GM18498 (cell line): ENCODE results near the gene UBE4A.
A peak's percentile ranks its signal among the peaks of the same experiment; 100 is the strongest.
"Not testable (repeated sequence)": the region's sequence is repeated elsewhere in the genome, so short reads cannot be mapped to it uniquely, and the experiment has no call there.

Source experiments
- ATAC-seq: cut with Tn5 transposase; IDR thresholded peaks from one replicate; pipeline ENCODE4 v1.9.1; 2021; ENCODE audit warnings: mild to moderate bottlenecking, moderate library complexity; ENCODE audit not compliant: unreplicated experiment

Gene UBE4A

DNA sequence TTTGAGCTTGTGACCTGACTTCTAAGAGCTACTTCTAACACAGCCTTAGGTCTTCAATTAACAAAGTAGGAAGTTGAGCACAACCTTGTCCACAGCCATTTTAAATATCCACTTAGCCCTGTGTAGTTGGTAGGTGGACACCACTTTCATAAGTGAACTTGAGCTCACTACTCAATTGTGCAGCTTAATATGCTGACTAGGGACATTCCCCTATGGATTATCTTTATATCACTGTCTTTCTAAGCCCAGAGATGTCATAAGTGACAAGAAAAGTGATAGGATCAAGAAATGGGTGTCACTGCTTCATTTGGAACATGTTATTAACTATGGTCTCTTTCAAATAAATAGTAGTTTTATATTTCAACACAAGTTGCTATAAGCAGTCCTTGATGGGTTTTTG is 38.0 kb downstream of the UBE4A start:
- no peak for ATAC-seq

DNA sequence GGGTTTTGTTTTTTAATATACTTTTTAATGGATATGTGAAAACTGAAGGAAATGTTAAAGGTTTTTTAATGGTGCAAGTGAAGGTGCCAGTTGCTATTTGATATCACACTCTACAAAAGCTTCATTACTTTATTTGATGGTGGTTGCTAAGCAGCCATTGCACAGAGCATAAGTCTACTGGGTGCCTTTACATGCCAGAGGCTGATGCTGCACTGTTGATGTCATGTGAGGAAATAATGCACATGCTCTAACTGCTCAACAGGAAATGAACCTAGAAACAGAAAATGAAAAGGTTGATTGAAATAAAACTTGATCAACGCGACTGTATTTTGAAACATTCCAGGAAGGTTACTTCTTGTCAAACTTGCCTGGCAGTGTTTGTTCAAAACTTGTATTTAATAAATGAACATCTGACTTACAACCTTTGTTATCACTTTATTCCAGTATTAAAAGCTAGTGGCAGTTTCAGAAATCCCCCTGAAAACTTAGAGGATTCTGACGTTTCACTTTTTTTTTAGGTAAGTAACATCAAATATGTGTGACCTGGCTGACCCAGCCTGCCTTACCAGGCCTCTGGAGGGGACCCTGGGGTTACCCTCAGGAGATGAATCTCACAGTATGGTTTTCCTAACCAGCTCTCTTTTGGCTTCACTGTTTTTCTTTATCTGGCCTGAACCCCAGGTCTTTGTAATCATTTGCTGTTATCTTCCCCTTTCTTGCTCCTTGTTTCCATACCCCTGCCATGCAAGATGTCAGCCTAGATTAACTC is 39.6 kb downstream of the UBE4A start:
- peak; percentile 56 for ATAC-seq

DNA sequence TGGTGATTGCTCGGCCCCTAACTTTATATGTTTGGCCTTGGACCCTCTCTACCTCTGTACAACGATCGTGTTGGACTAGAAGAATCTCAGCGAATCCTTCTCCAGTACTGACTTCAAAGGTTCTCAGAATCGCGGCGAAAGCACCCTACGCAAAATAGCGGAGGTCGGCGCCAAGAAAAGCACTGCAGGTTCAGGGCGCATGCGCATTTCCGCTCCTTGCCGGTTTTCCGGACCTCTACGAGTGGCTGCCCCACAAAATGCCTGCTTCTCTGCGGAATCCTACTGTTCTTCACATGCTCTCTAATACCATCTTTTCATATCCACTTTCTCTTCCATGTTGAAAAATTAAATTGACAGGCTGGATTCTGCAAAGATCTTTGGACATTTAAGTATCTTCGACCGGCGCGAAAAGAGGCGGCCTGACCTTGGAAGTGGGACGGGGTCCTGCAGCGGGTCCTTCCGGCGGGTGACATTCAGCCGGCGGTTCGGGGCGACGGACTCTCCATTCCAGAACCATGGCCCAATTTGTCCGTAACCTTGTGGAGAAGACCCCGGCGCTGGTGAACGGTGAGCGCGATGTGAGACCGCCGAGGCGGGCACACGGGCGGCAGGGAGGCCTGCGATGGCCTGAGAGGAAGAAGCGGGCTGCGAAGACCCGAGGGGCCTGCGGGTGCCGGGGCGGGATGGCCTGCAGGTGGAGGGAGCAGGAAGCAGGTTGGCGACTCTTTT is 41.9 kb downstream of the UBE4A start, which contains the start of gene ATP5MG:
Gene ATP5MG, plus strand, starts transcription at position 456 of the 729 bp plus-strand sequence. Its CDS starts 60 bp downstream, at position 516.
- peak; percentile 55 for ATAC-seq

DNA sequence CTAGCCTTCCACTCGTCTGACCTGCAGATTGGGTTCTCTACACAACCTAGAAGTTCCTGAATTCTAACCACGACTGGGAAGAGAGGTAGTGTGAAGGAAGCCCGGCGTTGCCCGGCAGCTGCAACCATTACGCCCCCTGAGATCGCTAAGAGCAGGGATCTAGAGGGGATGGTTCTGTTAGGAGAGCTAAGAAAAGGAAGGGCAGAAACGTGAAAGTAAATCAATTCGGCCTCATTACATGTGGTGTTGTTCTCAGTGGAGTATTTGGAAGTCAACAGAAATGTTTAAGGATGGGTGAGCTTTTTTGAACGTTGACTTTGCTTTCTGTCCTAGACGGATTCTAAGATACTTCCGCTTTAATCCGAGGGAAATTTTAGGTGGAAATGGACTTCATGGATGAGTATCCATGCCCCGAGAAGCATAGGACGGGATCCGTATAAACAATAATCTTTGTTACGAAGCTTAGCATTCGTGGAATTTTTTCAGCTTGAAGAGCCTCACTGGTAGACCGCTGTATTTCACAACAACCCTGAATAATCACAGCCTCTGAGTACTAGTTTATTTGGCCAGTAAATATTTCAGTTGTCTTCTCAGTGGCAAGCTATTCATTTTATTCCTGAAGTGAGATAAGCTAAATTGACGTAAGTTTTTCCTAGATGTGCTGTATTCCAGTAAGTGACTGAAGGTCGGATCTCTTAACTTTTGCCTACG is 42.6 kb downstream of the UBE4A start:
- ATAC-seq: no peak

DNA sequence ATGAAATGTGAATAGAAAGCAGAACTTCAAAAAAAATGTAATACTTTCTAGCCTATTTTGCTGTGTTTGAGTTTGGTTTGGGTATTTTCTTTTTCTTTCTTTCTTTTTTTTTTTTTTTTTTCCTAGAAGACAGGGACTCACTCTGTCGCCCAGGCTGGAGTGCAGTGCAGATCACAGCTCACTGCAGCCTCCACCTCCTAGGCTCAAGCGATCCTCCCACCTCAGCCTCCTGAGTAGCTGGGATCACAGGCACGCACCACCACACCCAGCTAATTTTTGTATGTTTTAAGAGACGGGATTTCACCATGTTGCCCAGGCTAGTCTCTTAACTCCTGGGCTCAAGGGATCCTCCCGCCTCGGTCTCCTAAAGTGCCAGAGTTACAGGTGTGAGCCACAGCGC is 43.2 kb downstream of the UBE4A start:
- not testable (repeated sequence) for ATAC-seq

DNA sequence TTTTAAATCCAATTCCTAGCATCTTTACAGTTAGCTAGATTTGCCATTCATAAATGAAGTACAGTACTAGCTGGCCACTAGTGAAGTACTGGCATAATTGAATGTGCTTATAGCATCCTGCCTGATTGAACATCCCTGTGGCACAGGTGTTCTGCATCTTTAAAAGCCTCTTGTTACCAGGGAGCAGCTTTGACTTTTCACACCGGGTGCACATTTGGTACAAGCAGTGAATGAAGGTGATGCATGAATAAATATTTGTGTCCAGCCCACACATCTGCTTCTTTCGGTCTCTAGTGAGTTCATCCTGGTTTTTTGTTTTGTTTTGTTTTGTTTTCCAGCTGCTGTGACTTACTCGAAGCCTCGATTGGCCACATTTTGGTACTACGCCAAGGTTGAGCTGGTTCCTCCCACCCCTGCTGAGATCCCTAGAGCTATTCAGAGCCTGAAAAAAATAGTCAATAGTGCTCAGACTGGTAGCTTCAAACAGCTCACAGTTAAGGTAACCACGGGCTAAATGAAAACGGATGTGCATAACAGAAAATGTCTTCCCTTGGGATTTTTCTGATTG is 47.3 kb downstream of the UBE4A start:
- no peak for ATAC-seq

DNA sequence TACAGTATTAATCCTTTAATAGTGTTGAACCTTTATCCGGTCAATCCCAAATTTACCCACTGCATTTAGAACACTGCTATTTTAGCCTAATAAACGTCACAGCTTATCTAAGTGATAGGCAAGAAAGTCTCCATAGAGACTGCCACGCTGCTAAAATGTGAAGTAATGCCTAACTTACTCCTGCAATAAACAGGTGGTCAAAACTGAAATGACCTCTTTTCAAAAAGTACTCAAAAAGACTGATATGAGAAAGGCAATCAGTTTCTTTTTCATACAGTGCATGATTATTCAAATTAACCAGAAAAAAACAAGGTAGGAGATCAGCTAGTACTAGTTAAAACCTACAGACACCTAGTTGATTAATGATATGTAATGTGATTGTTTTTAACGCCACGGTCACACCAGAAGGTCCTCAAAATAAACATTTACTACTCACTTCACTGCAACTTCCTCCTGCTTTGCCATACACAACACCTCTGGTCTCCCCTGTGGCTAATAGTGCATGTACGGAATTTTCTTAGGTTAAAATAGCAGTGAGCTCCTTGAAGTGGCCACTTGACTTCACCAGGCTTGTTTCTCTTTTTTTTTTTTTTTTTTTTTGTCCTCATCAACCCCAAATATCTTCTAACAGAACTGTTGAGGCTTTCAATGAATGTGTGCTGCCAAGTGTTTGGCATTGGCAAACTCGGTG is 50.8 kb downstream of the UBE4A start:
- ATAC-seq: peak; percentile 72

DNA sequence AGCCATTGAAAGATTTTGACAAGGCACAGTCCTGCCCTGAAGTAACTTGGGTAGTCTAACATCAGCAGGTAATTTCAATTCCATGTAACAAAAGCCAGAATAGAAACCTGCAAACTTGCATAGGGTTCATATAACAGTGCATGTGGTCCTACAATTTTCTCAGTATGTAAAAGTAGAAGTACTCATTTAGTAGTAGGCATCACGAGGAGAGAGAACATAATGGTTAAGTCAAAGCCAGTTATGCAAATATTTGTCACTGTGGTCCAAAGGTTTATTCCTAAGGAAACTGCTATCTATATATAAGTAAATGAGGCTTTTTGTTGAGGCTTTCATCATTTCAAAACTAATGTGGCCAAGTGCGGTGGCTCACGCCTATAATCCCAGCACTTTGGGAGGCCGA is 52.1 kb downstream of the UBE4A start:
- ATAC-seq: no peak

DNA sequence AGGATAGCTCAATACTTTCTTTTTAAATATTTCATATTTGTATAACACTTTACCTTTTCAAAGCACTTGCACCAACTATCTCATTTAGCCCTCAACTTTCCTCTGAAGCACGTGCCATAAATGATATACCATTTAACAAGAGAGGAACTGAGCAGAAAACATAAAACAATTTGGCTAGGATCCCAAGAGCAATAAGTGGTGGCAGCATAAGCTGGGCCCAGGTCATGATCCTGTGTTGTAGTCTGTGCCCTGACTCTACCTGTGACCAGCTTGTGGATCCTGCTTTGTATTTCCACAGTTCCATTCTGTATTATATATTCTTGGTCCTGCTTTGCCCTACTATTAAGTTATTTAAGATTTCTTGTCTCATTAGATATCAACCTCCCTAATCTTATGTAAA is 53.5 kb downstream of the UBE4A start:
- ATAC-seq: no peak

DNA sequence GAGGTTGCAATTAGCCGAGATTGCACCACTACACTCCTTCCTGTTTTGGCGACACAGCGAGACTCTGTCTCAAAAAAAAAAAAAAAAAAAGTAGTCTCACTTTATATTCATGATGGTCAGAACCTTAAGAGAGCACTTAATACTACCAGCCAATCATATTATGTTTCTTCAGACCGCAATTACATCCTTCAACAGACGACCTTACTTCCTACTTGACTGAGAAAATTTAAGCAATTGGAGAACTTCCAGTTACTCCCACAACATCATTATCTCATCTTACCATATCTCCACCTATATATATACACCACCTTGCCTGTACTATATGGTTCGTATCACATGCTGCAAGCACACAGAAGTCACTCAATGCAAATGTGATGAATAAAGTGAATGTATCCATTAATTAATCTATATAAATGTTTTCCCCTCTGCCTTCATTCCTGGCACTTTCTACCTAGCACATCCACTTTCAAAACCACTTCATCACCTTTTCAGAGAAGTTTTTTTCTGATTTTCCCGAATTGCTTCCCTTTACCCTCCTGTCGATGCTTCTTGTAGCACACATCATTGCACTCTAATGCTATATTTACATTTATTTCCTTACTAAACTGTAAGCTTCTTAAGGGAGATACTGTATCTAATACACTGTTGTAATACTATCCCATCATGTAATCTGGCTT is 55.8 kb downstream of the UBE4A start:
- no peak for ATAC-seq

DNA sequence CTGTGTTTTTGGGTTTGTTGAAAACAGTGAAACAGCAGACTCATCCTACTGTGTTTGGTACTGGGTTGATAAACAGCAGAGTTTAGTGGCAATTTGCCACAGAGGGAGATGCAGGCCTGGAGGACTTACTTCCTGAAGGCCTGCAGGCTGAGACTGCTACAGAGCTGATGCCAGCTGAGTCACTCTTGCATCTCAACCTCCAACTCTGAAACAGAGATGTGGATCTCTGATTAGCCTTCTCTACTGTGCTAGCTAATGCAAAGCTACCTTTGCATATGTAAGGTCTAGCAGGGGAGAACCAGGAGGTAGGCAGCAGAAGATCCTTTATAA is 56.3 kb downstream of the UBE4A start:
- ATAC-seq: no peak

DNA sequence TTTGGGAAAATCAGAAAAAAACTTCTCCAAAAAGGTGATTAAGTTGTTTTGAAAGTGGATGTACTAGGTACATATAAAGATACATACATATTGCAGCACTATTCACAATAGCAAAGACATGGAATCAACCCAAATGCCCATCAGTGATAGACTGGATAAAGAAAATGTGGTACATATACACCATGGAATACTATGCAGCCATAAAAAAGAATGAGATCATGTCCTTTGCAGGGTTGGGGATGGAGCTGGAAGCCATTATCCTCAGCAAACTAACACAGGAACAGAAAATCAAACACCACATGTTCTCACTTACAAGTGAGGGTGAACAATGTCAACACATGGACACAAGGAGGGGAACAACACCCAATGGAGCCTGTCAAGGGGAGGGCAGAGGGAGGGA is 57.5 kb downstream of the UBE4A start:
- ATAC-seq: not testable (repeated sequence)

DNA sequence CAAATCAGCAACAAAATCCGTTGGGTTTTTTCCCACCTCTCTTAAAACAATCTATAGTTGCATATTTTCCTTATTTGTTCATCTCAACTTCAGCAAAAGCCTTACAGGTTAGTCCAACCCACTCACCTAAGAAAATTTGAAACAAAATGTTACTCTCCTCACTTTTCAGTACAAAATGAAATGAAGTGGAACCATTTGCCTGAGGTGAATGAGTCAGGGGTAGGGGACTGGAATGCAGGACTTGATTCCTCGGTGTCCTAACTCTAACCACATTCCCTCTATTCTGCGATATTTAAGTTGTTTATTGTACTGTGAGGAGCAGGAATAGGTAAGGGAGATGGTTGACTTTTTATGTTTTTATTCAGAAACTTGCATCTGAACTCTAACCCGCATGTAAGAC is 58.4 kb downstream of the UBE4A start:
- ATAC-seq: no peak

DNA sequence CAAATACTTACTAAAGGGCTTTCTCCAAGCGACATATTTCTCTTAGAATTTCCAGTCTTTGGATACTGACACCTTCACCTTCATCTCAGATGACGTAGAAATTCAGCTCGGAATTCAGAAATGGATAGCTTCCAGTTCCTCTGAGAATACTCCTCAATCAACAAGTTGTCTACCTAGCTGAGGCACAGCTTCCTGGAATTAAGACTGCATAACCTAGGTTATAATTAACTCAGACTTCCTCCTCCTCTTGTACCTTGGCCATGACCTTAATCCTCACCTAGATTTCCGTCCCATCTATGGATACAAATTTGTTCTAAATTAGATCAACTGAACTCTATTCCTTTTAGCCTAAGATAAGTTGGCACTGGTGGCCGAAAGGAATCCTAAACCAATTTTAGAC is 59.4 kb downstream of the UBE4A start:
- no peak for ATAC-seq

DNA sequence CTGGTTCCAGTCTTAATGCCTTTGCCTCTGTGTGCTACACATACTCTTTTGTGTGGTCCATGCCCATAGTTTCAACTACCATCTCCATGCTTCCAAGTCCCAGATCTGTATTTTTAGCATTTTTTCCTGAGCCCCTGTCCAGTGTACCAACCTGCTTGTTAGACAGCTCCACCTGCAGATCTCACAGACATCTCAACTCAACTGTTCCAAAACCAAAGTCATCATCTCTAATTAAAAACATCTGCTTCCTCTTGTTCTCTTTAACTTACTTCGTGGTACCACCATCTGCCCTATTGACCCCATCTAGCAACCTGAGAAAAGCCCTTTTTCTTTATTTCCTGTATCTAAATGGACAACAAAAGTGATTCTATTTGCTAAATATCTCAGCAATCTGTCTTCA is 68.3 kb downstream of the UBE4A start:
- ATAC-seq: no peak

DNA sequence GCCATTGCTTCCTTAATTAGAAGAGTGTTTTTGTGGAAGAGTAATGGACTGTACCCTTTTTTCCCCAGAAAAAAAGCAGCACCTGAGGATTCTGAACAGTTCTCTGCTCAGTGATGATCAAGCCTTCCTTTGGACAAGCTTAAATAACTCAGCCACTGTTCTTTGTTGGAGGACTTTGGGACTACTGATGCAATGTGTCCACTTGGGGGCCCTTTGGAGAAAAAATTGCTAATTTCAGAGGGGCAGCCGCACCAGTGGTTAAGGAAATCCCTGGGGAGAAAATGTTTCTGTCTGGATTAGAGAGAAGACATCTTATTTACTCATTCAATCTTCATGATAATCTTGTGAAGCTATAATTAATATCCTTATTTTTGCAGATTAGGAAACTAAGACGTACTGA is 71.6 kb downstream of the UBE4A start:
- no peak for ATAC-seq

DNA sequence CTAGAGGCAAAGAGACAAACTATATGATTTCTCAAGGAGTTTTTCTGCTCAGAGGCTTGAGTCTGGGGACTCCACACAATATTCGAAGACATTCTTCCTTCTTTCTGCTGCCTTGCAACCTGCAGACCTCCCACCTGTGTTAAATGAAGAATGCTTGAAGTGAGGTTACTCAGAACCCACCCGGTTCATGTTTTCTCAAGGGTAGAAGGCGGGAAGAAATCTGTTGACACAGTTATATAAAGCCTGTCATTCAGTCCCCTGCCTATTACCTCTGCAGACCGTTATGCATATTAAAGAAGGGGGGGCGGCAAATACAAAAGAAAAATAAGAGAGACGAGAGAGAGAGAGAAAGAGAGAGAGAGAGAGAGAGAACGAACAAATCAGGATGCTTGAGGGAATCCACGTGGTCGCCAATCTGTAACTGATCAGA is 74.7 kb downstream of the UBE4A start:
- no peak for ATAC-seq

DNA sequence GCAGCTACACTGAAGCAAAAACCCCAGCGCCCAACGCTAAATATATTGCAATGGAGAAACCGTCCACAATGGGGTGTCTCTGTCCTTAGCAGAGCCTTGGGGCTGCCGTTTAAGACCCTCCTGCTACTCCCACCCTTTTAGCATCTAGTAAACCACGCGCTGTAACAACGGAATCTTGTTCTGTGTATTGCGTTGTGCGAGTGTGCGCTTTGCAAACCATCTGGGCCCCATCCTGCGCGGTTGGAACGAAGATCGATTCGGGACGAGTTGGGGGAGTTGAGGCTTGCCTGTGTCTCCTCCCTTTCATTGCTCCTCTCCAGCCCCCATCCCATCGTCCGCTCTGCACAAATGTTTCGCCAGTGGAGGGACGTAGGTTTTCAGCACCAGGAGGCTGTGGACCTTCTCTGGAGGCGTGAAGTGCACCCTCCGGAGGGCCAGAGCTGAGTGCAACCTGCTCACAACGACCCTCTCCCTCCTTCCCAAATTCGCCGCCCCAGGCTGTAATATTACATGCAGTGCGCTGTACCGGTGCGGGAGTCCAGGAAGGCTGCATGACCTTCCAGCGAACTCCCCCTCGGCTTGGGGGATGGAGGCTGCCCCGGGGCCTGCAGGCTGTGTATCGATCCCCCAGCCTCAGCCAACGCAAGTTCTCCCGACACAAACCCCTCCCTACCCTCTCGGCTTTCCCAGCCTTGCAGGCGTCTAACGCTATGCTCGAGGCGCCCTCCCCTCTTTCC is 75.3 kb downstream of the UBE4A start:
- no peak for ATAC-seq

DNA sequence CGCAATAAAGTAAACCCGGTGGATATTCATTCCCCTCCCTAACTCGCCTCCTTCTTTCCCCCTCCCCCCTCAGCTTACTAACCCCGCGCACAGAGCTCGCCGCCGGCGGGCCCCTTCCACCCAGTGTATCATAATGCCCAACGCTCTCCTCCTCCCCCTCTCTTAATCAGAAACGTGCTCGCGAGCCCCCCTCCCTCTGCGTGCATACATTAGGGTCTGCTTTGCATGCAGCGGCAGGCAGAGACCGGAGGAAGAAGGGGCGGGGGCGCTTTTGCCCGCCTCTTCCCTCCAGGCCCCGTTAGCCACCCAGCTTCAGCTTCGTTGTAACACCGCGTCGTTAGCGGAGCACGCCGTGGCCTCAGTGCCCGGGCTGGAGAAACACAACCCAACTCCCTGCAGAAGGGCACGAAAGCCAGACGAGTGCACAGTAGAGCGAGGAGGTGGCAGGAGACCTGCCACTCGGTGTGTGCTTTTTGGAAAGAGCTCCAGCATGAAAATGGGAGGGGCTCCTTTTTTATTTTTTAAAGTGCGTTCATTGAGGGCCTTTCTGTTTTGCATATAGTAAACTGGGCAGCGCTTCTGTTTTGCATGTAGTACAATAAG is 76.0 kb downstream of the UBE4A start:
- peak; percentile 30 for ATAC-seq
